GM18873 (cell line): ENCODE measurements around the gene CFAP141.
"Not testable (repeated sequence)": the region's sequence is repeated elsewhere in the genome, so short reads cannot be mapped to it uniquely, and the experiment has no call there.

Experiments
- ATAC-seq: cut with Tn5 transposase; IDR thresholded peaks from one replicate; pipeline ENCODE4 v1.9.1; 2021; ENCODE audit warnings: mild to moderate bottlenecking, moderate library complexity, moderate number of reproducible peaks; ENCODE audit not compliant: unreplicated experiment, low FRiP score

The CFAP141 gene

GRCh38 chr1:154206196-154206595 is at the start of gene CFAP141:
CFAP141 (minus strand) TSS chr1:154206333; CDS start chr1:154206307, 26 bp downstream.
- ATAC-seq, result no peak

- ATAC-seq, result no peak
These were observed 47.5 kb upstream of the CFAP141 start for GRCh38 chr1:154253671-154254070.

- ATAC-seq, result no peak
These were observed 35.7 kb upstream of the CFAP141 start for GRCh38 chr1:154241703-154242351.

- no peak for ATAC-seq
These were observed 34.2 kb upstream of the CFAP141 start for GRCh38 chr1:154240294-154240833.

GRCh38 chr1:154239491-154239890 is 33.4 kb upstream of the CFAP141 start:
- ATAC-seq, result no peak

GRCh38 chr1:154237880-154238506 is 31.9 kb upstream of the CFAP141 start:
- no peak for ATAC-seq

GRCh38 chr1:154237435-154237834 is 31.3 kb upstream of the CFAP141 start:
- no peak for ATAC-seq

GRCh38 chr1:154236855-154237254 is 30.7 kb upstream of the CFAP141 start:
- no peak for ATAC-seq

- not testable (repeated sequence) for ATAC-seq
These were observed 27.0 kb upstream of the CFAP141 start for GRCh38 chr1:154233127-154233526.

- ATAC-seq, result not testable (repeated sequence)
These were observed 25.0 kb upstream of the CFAP141 start for GRCh38 chr1:154231112-154231511.

GRCh38 chr1:154225370-154225769 is 19.2 kb upstream of the CFAP141 start:
- no peak for ATAC-seq

GRCh38 chr1:154223621-154224020 is 17.5 kb upstream of the CFAP141 start:
- ATAC-seq, result no peak

GRCh38 chr1:154222918-154223317 is 16.8 kb upstream of the CFAP141 start:
- ATAC-seq, result no peak

- ATAC-seq, result no peak
These were observed 16.4 kb upstream of the CFAP141 start for GRCh38 chr1:154222518-154222917.

- ATAC-seq, result no peak
These were observed 15.3 kb upstream of the CFAP141 start for GRCh38 chr1:154221278-154222001.

GRCh38 chr1:154220970-154221277 is 14.8 kb upstream of the CFAP141 start:
- no peak for ATAC-seq

- ATAC-seq, result peak; percentile 80
These were observed 14.2 kb upstream of the CFAP141 start, which contains the start of gene UBAP2L for GRCh38 chr1:154220071-154220969. UBAP2L (plus strand) TSS chr1:154220955; CDS start chr1:154225124, 4,169 bp downstream.

GRCh38 chr1:154219541-154219940 is 13.4 kb upstream of the CFAP141 start:
- ATAC-seq, result no peak

- no peak for ATAC-seq
These were observed 12.4 kb upstream of the CFAP141 start for GRCh38 chr1:154218545-154218944.

GRCh38 chr1:154213274-154213673 is 7.1 kb upstream of the CFAP141 start:
- ATAC-seq, result no peak
